Measurements from ENCODE around the gene HEPN1. TPM values are rescaled to one million over a fixed set of nuclear protein-coding genes. Genes with fewer than 3 reads are reported as not detected.

Gene HEPN1
- total RNA-seq, 1 experiment from 2014 or later: not detected

DNA sequence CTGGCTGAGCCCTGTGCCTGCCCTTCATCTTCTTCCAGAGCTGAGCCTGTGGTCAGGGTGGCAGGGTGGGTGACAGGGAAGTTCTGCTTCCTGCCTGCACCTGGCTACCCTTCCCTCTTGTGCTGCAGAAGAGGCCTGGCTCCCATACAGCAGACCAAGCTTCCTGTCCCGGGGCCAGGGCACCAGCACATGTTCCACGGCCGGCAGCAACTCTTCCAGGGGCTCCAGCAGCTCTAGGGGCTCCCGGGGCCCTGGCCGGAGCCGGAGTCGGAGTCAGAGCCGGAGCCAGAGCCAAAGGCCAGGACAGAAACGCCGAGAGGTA is 38.8 kb upstream of the HEPN1 start:
- Histone ChIP-seq H3K27me3 (no peaks in the 10 kb centered on the region), H3K4me3 (no peak overlapping the region), H3K36me3 (no peaks in the 10 kb centered on the region), H3K9me3 (no peaks in the 10 kb centered on the region)
- DNase-seq: no peak

DNA sequence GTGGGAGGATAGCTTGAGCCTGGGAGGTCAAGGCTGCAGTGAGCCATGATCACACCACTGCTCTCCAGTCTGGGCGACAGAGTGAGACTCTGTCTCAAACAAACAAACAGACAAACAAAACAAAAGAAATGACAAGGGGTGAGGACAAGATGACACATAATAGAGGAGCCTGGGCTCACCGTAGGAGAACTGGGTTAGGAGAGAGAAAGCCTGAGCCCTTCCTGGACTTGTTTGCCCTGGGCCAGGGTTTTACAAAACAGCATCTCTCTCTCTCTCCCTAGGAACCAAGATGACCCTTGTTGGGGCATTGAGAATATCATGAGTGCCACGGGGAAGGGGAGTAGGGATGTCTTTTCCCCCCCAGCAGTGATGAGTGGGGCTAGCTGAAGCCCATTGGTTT is 38.1 kb upstream of the HEPN1 start:
- Histone ChIP-seq H3K27me3 (no peaks in the 10 kb centered on the region), H3K36me3 (no peaks in the 10 kb centered on the region), H3K9me3 (no peaks in the 10 kb centered on the region), H3K4me3 (no peak overlapping the region)
- DNase-seq: no peak

DNA sequence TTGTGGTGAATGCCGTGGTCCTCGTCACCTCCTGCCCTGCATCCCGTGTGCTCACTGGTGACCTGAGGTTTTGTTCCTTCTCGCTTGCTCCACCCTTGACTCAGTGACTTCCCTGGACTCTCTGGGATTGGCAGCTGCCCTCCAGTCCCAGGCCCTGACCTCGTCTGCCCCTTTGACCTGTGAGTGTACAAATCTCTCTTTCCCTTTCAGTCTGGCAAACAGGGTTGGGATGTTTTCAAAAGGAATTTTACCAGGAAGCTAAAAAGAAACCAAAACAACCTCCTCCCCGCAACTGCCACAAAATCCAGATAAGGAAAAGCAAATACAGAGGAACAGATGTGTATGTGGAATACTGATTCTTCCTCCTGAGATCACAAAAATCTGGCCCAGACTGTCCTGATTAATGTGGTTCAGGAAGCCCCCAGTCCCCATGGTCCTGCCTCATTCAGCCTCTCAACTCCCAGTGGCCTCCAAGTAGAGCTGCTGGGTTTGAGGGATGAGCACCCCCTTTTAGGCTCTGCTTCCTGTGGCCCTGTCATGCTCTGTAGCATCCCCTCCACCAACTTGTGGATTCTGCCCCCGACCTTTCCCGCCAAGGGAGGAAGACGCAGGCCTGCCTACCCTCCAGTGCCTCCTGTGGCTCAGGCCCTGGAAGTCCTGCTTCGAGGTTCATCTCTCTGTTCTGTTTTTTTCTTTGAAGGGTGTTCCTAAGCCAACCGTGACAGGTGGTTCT is 36.5 kb upstream of the HEPN1 start:
- Histone ChIP-seq H3K27me3 (no peaks in the 10 kb centered on the region), H3K9me3 (no peaks in the 10 kb centered on the region), H3K4me3 (no peak overlapping the region), H3K36me3 (no peaks in the 10 kb centered on the region)
- DNase-seq: no peak

DNA sequence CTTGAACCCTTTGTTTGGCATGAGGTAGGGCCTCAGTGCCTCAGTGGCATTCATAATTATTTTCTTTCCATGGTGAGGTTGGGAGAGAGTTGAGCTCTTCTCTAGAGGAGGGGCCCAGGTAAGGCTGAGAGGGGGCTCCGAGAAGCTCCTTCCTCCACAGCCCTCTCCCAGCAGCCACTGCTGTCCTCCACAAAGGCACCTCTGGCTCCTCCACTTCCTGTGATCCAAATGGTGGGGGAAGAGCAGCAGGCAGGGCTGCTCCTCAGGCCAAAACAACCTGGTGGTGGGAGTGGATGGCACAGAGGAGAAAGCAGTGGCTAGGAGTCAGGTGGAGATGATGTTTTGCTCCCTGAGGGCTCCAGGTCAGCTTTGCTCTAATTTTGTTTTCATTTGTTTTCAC is 34.7 kb upstream of the HEPN1 start:
- H3K27me3 ChIP-seq: no peaks in the 10 kb centered on the region
- no peaks in the 10 kb centered on the region for H3K36me3 ChIP-seq
- H3K9me3 ChIP-seq: no peaks in the 10 kb centered on the region
- no peak for DNase-seq
- H3K4me3 ChIP-seq: no peak overlapping the region

DNA sequence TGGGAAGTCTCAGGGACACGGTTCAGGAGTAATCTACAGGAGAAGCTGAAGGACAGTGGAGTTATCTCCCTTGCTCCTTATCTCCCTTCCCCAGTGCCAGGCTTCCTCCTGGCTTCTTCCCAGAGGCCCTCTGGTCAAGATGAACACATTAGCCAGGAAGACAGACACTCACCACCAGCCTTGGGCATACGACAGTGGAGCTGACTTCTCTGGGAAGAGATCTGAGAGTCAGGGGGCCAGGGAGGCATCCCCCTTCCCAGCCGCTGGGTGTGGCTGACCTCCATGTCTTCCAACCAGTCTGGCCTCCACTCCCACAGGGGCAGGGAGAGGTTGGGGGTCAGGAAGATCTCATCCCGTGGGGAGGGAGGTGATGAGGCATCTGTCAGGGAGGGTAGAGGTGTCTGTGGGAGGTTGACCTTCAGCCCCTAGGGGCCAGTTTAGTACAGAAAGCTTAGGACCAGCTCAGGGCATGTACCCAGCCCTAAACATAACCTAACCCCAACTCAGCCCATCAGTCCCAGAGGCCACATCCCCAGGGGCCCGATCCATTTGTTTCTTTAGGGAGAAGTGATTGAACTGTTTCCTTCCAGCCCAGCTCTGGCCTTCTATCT is 34.1 kb upstream of the HEPN1 start:
- no peak for DNase-seq
- H3K27me3 ChIP-seq: no peaks in the 10 kb centered on the region
- H3K36me3 ChIP-seq: no peaks in the 10 kb centered on the region
- no peaks in the 10 kb centered on the region for H3K9me3 ChIP-seq
- no peak overlapping the region for H3K4me3 ChIP-seq

DNA sequence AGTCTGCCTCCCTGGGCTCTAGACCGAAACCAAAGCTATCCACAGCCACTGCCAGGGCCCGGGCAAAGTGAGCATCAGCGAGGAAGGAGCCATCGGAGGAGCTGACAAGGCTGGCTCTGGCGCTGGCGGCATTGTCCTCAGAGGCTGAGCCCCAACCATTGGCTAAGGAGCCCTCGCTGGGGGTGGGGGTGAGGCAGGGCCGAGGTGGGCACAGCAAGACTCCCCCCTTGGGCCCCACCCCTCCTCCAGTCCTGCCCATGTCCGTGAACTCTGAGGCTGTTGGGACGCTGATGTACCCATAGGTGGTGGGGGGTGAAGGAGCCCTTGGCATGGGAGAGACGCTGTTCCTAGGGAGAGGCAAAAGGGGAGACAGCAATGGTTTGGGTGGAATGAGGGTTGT is 32.6 kb upstream of the HEPN1 start:
- DNase-seq: no peak
- H3K27me3 ChIP-seq: no peaks in the 10 kb centered on the region

DNA sequence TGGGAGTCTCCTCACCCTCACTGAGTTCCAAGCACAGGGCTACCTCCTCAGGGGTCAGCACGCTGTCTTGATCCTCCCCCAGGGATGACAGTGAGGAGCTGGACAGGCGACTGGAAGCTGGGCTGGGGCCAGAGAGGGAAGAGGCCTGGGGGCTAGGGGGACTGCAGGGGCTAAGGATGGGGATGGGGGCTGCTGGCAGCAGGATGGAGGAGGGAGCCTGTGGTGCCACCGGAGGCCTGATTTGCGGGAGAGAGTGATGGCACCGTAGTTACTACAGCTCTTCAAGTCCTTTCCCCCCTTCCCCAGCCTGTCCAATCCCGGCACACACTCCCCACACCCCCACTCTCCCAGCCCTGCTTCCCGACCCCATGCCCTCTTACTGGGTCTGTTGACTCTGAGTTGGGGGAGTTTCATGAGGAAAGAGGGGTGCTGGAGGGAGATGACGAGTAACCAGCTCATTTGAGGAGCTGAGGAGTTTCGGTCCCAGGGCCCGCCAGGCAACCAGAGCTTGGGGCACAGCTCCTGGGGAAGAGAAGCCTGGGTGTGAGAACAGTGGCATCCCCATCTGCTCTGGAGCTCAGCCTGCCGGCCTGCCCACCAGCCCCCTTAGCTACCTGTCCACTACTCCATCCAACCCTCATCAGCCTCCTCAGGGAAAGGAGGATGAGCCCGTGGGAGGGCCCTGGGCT is 31.9 kb upstream of the HEPN1 start:
- DNase-seq: no peak

More for the DNA sequence above, 32.6 kb upstream of the HEPN1 start:
- no peaks in the 10 kb centered on the region for H3K9me3 ChIP-seq
- no peak overlapping the region for H3K4me3 ChIP-seq
- H3K36me3 ChIP-seq: no peaks in the 10 kb centered on the region

DNA sequence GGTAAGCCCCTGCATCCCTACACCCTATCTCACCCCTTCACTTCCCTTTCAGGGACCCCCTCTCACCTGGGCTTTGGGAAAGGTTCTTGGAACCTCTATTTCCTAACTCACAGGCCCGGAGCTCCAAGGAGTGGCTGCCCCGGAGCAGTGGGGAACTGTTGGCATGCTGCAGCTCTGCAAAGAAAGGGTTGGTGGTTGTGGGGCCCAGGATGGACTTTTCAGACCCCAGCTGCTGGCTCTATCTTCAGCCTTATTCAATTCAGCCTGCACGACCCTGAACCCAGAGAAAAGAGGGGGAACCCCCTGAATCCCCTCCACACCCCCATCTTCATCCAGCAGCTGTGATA is 31.4 kb upstream of the HEPN1 start:
- H3K36me3 ChIP-seq: no peaks in the 10 kb centered on the region
- no peak for DNase-seq
- no peaks in the 10 kb centered on the region for H3K27me3 ChIP-seq
- H3K9me3 ChIP-seq: no peaks in the 10 kb centered on the region
- no peak overlapping the region for H3K4me3 ChIP-seq

More for the DNA sequence above, 31.9 kb upstream of the HEPN1 start:
- Histone ChIP-seq H3K9me3 (no peaks in the 10 kb centered on the region), H3K27me3 (no peaks in the 10 kb centered on the region), H3K4me3 (no peak overlapping the region), H3K36me3 (no peaks in the 10 kb centered on the region)

DNA sequence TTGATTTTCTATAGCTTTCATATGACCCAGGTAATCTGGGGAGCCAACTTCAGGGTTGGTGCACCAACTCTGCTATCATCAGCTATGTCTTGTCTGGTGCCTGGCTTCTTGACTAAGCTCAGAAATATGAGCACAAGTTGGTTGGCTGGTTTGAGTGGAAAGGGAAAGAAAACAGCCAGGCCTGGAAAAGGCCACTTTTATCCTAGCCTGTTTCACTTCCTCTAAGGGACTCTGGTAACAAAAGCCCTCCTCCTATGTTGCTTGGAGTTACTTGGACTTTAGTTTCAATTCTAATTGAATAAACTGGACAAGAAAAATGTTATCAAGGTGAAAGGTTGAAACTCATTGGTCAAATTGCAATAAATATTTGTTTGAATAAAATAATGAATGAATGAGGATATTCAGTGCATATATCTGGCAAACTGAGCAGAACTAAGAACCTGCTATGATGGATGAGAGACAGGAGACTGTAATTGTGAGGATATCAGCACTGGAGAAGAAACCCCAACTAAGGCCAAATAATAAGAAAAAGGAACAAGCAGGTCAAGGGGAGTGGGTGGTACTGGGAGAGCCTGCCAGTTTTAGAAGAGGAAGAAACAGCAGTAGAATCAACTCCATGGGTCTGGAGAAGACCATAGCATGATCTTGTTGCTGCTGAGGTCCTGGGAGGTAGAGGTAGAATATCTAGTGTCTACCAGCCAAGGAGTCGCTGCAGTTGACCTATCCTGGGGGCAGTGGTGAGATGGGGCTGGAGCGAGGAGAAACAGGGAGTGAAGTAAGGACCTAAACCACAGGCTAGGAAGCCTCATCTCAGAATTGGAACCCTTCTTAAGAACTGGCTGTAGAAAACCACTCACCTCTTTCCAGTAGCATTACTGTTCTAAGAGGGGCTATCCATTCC is 29.6 kb upstream of the HEPN1 start:
- Histone ChIP-seq H3K36me3 (no peaks in the 10 kb centered on the region), H3K9me3 (no peaks in the 10 kb centered on the region), H3K27me3 (no peaks in the 10 kb centered on the region), H3K4me3 (no peak overlapping the region)
- no peak for DNase-seq

DNA sequence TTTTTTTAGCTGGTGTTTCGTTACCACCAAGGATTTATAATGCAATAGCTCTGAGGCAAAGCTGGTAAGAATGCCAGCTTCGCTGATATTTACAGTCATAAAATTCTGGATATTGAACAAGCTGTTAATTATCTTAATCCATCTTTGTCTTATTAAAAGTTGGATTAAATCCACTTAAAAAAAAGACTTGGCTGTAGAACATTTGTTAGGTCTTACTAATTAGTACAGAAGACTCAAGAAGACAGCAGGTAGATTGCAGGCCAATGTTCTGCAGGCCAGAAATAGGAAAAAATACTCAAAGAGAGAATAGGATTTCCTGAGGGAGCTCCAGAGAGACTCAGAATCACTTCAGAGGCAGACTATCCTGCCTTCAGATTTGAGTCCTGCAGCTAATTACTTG is 28.9 kb upstream of the HEPN1 start:
- no peak for DNase-seq
- Histone ChIP-seq H3K4me3 (no peak overlapping the region), H3K27me3 (no peaks in the 10 kb centered on the region), H3K9me3 (no peaks in the 10 kb centered on the region), H3K36me3 (no peaks in the 10 kb centered on the region)

DNA sequence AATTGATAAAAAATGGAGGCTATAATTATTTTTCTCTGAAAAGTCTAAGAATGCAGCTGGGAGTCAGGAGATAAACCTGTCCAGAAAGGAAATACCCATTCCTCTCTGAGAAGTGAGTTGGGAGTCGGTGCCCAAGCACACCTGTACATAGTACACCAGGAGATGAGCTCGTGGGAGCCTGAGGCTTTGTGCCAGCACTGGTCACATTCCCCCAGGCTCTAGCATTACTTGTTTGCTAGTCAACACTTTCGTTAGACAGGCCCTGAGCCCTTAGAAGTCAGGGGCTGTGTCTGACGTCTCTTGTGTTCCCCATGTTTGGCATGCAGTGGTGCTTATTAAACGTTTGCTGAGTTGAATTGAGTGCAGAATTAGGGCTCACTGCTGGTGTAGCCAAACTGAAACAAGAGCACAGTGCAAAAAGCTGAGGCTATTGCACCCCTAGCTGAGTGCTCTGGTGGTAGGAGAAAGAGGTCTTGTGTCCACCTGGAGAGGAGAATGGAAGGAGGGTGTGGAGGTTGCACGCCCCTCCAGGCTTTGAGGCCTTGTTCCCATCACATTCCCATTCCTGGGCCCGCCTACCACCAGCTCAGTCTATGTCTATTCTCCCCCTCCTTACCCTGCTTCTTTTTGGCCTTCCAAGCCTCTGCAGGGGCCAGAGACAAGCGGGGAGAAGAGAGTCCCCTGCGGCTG is 28.2 kb upstream of the HEPN1 start:
- no peak for DNase-seq
- no peaks in the 10 kb centered on the region for H3K27me3 ChIP-seq
- H3K36me3 ChIP-seq: no peaks in the 10 kb centered on the region
- H3K4me3 ChIP-seq: no peak overlapping the region
- H3K9me3 ChIP-seq: no peaks in the 10 kb centered on the region

DNA sequence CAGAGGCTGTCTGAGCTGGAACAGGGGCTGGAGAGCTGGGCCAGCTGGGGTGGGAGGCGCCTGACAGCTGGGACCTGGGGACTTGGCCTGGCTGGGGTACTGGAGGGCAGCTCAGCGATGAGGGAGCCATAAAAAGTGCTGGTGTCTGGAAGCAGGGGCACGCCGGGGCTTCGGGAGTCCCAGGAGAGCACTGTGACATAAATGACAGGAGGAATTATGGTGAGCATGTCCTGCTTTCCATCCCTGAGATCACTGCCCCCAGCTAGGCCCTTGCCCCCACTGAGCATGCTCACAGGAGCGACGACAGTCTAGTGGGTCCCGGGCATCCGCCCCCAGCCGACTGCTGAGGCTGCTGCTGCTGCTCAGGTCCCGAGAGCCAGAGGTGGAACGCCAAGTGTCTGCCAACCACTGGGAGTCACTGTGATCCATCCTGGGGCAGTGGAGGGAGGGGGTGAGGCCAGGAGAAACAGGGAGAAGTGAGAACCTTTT is 27.6 kb upstream of the HEPN1 start:
- H3K36me3 ChIP-seq: no peaks in the 10 kb centered on the region

DNA sequence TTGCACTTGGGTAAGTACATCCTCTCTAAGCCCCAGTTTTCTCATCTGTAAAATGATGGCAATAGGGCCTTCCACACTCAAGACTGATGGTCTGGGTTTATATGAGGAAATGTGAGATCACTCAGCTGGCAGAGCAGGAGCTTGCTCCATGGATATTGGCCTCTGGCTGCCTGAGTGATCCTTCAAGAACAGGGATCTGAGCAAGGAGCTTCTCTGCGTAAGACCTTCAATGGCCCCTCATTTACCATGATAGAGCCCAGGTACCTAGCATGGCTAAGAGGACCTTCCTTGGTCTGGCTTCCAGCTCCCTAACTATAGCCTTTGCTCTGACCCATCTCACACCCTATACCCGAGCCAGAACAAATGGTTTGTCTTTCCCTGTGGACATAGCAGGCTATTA is 26.9 kb upstream of the HEPN1 start:
- no peaks in the 10 kb centered on the region for H3K27me3 ChIP-seq

More for the DNA sequence above, 27.6 kb upstream of the HEPN1 start:
- H3K27me3 ChIP-seq: no peaks in the 10 kb centered on the region
- DNase-seq: peak; percentile 20
- H3K4me3 ChIP-seq: no peak overlapping the region
- H3K9me3 ChIP-seq: no peaks in the 10 kb centered on the region

DNA sequence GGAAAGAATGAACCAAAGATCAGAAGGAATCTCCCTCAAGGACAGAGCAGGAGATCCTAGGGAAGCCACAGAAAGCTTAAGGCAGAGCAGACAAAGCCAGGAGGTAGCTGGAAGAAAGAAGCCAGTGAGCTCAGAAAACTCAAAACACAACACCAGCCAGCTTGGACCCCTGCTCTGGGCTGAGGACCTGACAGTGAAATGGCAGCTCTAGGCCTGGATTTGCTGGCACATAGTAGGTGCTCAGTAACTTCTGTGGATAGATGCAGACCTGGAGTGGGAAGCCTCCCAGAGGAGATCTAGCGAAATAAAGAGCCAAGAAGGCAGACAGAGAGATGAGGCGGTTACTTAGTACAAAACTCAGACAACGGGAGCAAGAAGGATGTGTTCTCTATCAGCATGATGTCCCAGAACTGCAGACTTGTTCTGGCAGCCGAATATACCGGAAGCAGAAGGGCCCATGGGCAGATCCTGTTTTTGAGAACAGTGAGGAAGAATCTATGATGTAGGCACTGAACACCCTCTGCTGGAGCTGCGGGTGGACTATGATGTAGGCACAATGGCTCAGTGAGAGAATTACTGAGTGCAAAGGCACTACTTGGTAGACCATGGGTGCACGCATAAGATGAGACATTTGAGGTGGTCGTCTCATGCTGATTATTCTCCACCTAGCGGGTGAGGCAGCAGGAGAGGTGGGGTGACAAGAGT is 26.1 kb upstream of the HEPN1 start:
- Histone ChIP-seq H3K4me3 (no peak overlapping the region), H3K36me3 (no peaks in the 10 kb centered on the region), H3K9me3 (no peaks in the 10 kb centered on the region), H3K27me3 (no peaks in the 10 kb centered on the region)
- no peak for DNase-seq

More for the DNA sequence above, 26.9 kb upstream of the HEPN1 start:
- H3K9me3 ChIP-seq: no peaks in the 10 kb centered on the region
- DNase-seq: no peak
- no peaks in the 10 kb centered on the region for H3K36me3 ChIP-seq
- no peak overlapping the region for H3K4me3 ChIP-seq

DNA sequence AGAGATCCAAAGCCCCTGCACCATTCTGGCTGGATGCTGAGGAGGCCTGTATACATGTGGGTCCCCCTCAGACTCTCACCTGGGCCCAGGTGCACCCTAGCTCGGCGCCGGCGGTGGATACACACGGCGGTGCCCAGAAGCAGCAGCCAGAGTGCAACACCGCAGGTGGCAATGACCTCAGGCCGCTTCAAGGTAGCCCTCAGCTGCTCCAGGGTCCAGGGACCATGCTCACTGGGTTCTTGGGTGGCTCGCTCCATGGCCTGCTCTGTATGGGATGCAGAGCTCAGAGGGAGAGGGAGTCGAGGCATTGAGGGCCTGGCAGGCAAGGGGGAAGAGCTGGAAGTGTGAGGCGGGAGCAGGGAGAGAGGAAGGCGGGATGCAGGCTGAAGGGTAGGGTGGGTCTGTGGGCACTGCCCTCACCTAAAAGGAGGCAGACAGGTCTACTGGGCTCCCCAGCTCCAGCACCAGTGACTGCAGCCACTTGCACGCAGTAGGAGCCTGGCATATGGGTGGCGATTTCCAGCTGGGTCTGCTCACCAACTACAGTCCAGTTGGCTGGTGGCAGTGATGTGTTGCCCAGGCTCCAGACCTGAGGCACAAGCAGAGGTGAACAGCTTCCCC is 25.2 kb upstream of the HEPN1 start:
- no peaks in the 10 kb centered on the region for H3K36me3 ChIP-seq
- no peaks in the 10 kb centered on the region for H3K27me3 ChIP-seq
- no peak overlapping the region for H3K4me3 ChIP-seq
- no peak for DNase-seq
- no peaks in the 10 kb centered on the region for H3K9me3 ChIP-seq

Measured in MG63 (cell line).